Neural progenitor cell (in vitro differentiated cells): ENCODE measurements around the gene STIL. TPM values are rescaled to one million over a fixed set of nuclear protein-coding genes. Genes with fewer than 3 reads are reported as not detected.

Experiments
- DNase-seq: peaks from one replicate; pipeline ENCODE4 v3.0.0-alpha.2; 2016; ENCODE audit warnings: low spot score
- H2AFZ ChIP-seq: fragments of 200-600 bp; sonication (generic); replicated peaks from 2 replicates; pipeline ENCODE4 v1.6.1; 2016; ENCODE audit warnings: antibody characterized with exemption
- H3F3A ChIP-seq: fragments of 200-600 bp; sonication (generic); 2 replicates; pipeline ENCODE4 v1.6.1; 2016; ENCODE audit warnings: antibody characterized with exemption, low read depth
- H3K27ac ChIP-seq: fragments of 200-600 bp; sonication (generic); 2 replicates; pipeline ENCODE4 v1.5.1; 2016; ENCODE audit warnings: mild to moderate bottlenecking
- H3K27me3 ChIP-seq: fragments of 200-600 bp; sonication (generic); 2 replicates; pipeline ENCODE4 v1.6.1; 2016; ENCODE audit warnings: mild to moderate bottlenecking, moderate library complexity
- H3K36me3 ChIP-seq: fragments of 200-600 bp; sonication (generic); 2 replicates; pipeline ENCODE4 v1.5.1; 2016
- H3K4me1 ChIP-seq: fragments of 200-600 bp; sonication (generic); 2 replicates; pipeline ENCODE4 v1.6.1; 2016; ENCODE audit warnings: mixed run types
- H3K4me2 ChIP-seq: fragments of 200-600 bp; sonication (generic); 2 replicates; pipeline ENCODE4 v1.6.1; 2016
- H3K4me3 ChIP-seq: fragments of 200-600 bp; sonication (generic); 2 replicates; pipeline ENCODE4 v1.5.1; 2016
- H3K79me2 ChIP-seq: fragments of 200-600 bp; sonication (generic); 2 replicates; pipeline ENCODE4 v1.6.1; 2016; ENCODE audit warnings: low read depth
- H3K9ac ChIP-seq: fragments of 200-600 bp; sonication (generic); 2 replicates; pipeline ENCODE4 v1.6.1; 2016
- H3K9me3 ChIP-seq: fragments of 200-600 bp; sonication (generic); 2 replicates; pipeline ENCODE4 v1.5.1; 2016; ENCODE audit warnings: low read depth
- H4K20me1 ChIP-seq: fragments of 200-600 bp; sonication (generic); 2 replicates; pipeline ENCODE4 v1.6.1; 2016; ENCODE audit warnings: low read depth
- H3K27ac Mint-ChIP-seq: 3 replicates; pipeline ENCODE4 v1.8.0; 2021; ENCODE audit warnings: mixed read lengths
- H3K27me3 Mint-ChIP-seq: 2 replicates; pipeline ENCODE4 v1.8.0; 2022; ENCODE audit warnings: low read depth, mild to moderate bottlenecking, inconsistent platforms, moderate library complexity, mixed read lengths; ENCODE audit not compliant: insufficient read depth
- H3K36me3 Mint-ChIP-seq: 3 replicates; pipeline ENCODE4 v1.8.0; 2021; ENCODE audit warnings: mixed read lengths
- H3K4me1 Mint-ChIP-seq: 3 replicates; pipeline ENCODE4 v1.8.0; 2021; ENCODE audit warnings: mixed read lengths
- H3K4me3 Mint-ChIP-seq: 3 replicates; pipeline ENCODE4 v1.8.0; 2021; ENCODE audit warnings: mild to moderate bottlenecking, moderate library complexity, mixed read lengths
- H3K9me3 Mint-ChIP-seq: 3 replicates; pipeline ENCODE4 v1.8.0; 2020; ENCODE audit warnings: mixed read lengths
- CTCF ChIP-seq: fragments of 200-600 bp; sonication (generic); IDR thresholded peaks from 2 replicates; pipeline ENCODE4 v1.5.1; 2017; ENCODE audit warnings: antibody characterized with exemption, mild to moderate bottlenecking
- EZH2 ChIP-seq: fragments of 200-600 bp; sonication (generic); IDR thresholded peaks from 2 replicates; pipeline ENCODE4 v1.6.1; 2017; ENCODE audit warnings: antibody characterized with exemption, mild to moderate bottlenecking, moderate library complexity
- EZH2phosphoT487 ChIP-seq: fragments of 200-600 bp; sonication (generic); IDR thresholded peaks from 2 replicates; pipeline ENCODE4 v1.6.1; 2017; ENCODE audit warnings: antibody characterized with exemption
- total RNA-seq: library from RNA; depleted of rRNA; stranded (reverse); fragments of >200 nt; gene quantifications from 2 replicates; pipeline ENCODE4 v1.2.3, GENCODE V29; 2015; ENCODE audit warnings: low replicate concordance

The STIL gene
- total RNA-seq, 1 donor from 2014 or later: 59.0 TPM

- Histone ChIP-seq H2AFZ (no peak overlapping the region), H4K20me1 (no peaks in the 10 kb centered on the region), H3K4me1 (peaks cover 9% of the 10 kb centered on the region), H3K79me2 (peaks cover 2% of the 10 kb centered on the region), H3K4me2 (no peak overlapping the region), H3K27ac (no peak overlapping the region), H3K36me3 (no peaks in the 10 kb centered on the region), H3K4me3 (no peak overlapping the region), H3K27me3 (no peaks in the 10 kb centered on the region), H3F3A (peaks cover 10% of the 10 kb centered on the region), H3K9me3 (no peaks in the 10 kb centered on the region), H3K9ac (no peak overlapping the region)
- H3K4me1 Mint-ChIP-seq: peaks cover 9% of the 10 kb centered on the region
- H3K36me3 Mint-ChIP-seq: no peaks in the 10 kb centered on the region
- H3K4me3 Mint-ChIP-seq: no peak overlapping the region
- no peak for DNase-seq
- H3K9me3 Mint-ChIP-seq: no peaks in the 10 kb centered on the region
- TF ChIP-seq CTCF (no peak), EZH2 (no peak), EZH2phosphoT487 (no peak)
- H3K27me3 Mint-ChIP-seq: peaks cover 4% of the 10 kb centered on the region
- H3K27ac Mint-ChIP-seq: no peak overlapping the region
Observed at GRCh38 chr1:47326271-47326670, 12.3 kb upstream of the STIL start.

- Histone ChIP-seq H3K4me1 (peaks cover 9% of the 10 kb centered on the region), H3K79me2 (no peaks in the 10 kb centered on the region), H3K9me3 (no peaks in the 10 kb centered on the region), H3F3A (peaks cover 10% of the 10 kb centered on the region), H3K9ac (no peak overlapping the region), H2AFZ (no peak overlapping the region), H3K4me2 (no peak overlapping the region), H3K27ac (no peak overlapping the region), H3K27me3 (no peaks in the 10 kb centered on the region), H4K20me1 (no peaks in the 10 kb centered on the region), H3K4me3 (no peak overlapping the region), H3K36me3 (no peaks in the 10 kb centered on the region)
- no peak overlapping the region for H3K4me3 Mint-ChIP-seq
- no peak overlapping the region for H3K27ac Mint-ChIP-seq
- peaks cover 9% of the 10 kb centered on the region for H3K4me1 Mint-ChIP-seq
- no peak for DNase-seq
- no peak for TF ChIP-seq CTCF
- no peak for TF ChIP-seq EZH2
- no peak for TF ChIP-seq EZH2phosphoT487
- peaks cover 4% of the 10 kb centered on the region for H3K27me3 Mint-ChIP-seq
- H3K9me3 Mint-ChIP-seq: no peaks in the 10 kb centered on the region
- no peaks in the 10 kb centered on the region for H3K36me3 Mint-ChIP-seq
Observed at GRCh38 chr1:47325528-47325927, 11.6 kb upstream of the STIL start.

GRCh38 chr1:47324682-47325081, 10.7 kb upstream of the STIL start:
- H3K4me2 ChIP-seq: no peak overlapping the region
- Mint-ChIP-seq H3K36me3 (no peaks in the 10 kb centered on the region), H3K9me3 (no peaks in the 10 kb centered on the region), H3K27me3 (peaks cover 4% of the 10 kb centered on the region), H3K27ac (no peak overlapping the region), H3K4me1 (peaks cover 9% of the 10 kb centered on the region), H3K4me3 (no peak overlapping the region)
- H4K20me1 ChIP-seq: no peaks in the 10 kb centered on the region
- no peaks in the 10 kb centered on the region for H3K79me2 ChIP-seq
- H3K27ac ChIP-seq: no peak overlapping the region
- H2AFZ ChIP-seq: no peak overlapping the region
- no peaks in the 10 kb centered on the region for H3K27me3 ChIP-seq
- no peak for DNase-seq
- no peak for TF ChIP-seq EZH2phosphoT487
- TF ChIP-seq CTCF: no peak
- no peak for TF ChIP-seq EZH2
- peaks cover 9% of the 10 kb centered on the region for H3K4me1 ChIP-seq
- no peak overlapping the region for H3K4me3 ChIP-seq
- no peak overlapping the region for H3K9ac ChIP-seq
- H3K9me3 ChIP-seq: no peaks in the 10 kb centered on the region
- H3F3A ChIP-seq: peaks cover 10% of the 10 kb centered on the region
- H3K36me3 ChIP-seq: no peaks in the 10 kb centered on the region
